HL-60 (cell line): ENCODE data around the gene HOATZ.
A peak's percentile ranks its signal among the peaks of the same experiment; 100 is the strongest.

Experiments
- DNase-seq, 2 experiments: peaks; one replicate each; pipeline ENCODE4 v3.0.0-alpha.2; 2010 to 2020; ENCODE audit warnings: low read depth in 1 of 2, low spot score in 1 of 2
- H3K27ac ChIP-seq: fragments of 250-450 bp; sonication (Bioruptor Pico); replicated peaks from 2 replicates; pipeline ENCODE4 v1.5.1; 2020; ENCODE audit warnings: mild to moderate bottlenecking, moderate library complexity
- H3K27me3 ChIP-seq: fragments of 250-450 bp; sonication (Bioruptor Pico); 2 replicates; pipeline ENCODE4 v1.5.1; 2021; ENCODE audit warnings: mild to moderate bottlenecking, moderate library complexity; ENCODE audit not compliant: insufficient read depth, poor library complexity, severe bottlenecking
- H3K4me3 ChIP-seq: replicated peaks from 2 replicates; pipeline ENCODE4 v1.5.1; 2011; ENCODE audit warnings: mild to moderate bottlenecking, control low read depth, low read length; ENCODE audit not compliant: insufficient read depth
- GABPA ChIP-seq: IDR thresholded peaks from 2 replicates; pipeline ENCODE4 v1.6.1; 2012; ENCODE audit warnings: low read depth
- POLR2AphosphoS5 ChIP-seq: IDR thresholded peaks from 2 replicates; pipeline ENCODE4 v1.6.1; 2012; ENCODE audit warnings: low read depth
- SPI1 ChIP-seq: IDR thresholded peaks from 2 replicates; pipeline ENCODE4 v1.6.1; 2012; ENCODE audit warnings: low read depth, mild to moderate bottlenecking, borderline replicate concordance
- TF ChIP-seq, protein P1 (sequence below): IDR thresholded peaks from 2 replicates; pipeline ENCODE4 v1.6.1; 2012; ENCODE audit warnings: low read depth; ENCODE audit not compliant: insufficient replicate concordance
- TF ChIP-seq, protein P2 (sequence below): IDR thresholded peaks from one replicate; pipeline ENCODE4 v1.5.1; 2011; ENCODE audit warnings: low read length, control low read depth, inconsistent platforms; ENCODE audit not compliant: insufficient read depth

Gene HOATZ

DNA sequence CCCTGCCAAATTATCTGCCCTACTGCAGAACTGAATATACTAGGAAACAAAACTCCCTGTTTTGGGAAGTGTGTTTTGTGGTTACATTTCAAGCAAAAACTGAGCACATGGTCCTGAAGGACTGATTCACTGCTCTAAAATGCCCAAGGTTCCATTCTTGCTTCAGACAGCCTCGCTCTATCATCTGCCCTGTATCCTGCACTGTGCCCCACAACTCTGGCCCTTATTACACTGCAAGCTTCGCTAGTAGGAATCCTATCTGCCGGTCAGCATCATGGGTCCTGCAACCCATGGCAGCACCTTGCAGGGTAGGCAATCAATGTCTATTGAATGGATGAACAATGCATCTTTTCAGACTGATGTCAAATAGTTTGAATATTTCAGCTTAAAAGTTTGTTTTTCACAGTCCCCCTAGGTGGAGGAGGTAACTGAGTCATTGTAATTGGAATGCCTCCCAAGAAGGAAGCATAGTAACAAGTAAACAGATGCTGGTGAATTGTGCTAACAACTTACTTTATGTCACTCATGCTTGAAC lies 47.3 kb downstream of the HOATZ start:
- Histone ChIP-seq H3K4me3 (no peak overlapping the region), H3K27me3 (no peaks in the 10 kb centered on the region), H3K27ac (no peak overlapping the region)
- DNase-seq: no peak
- TF ChIP-seq POLR2AphosphoS5: no peak
- no peak for TF ChIP-seq SPI1
- TF ChIP-seq, protein P1, sequence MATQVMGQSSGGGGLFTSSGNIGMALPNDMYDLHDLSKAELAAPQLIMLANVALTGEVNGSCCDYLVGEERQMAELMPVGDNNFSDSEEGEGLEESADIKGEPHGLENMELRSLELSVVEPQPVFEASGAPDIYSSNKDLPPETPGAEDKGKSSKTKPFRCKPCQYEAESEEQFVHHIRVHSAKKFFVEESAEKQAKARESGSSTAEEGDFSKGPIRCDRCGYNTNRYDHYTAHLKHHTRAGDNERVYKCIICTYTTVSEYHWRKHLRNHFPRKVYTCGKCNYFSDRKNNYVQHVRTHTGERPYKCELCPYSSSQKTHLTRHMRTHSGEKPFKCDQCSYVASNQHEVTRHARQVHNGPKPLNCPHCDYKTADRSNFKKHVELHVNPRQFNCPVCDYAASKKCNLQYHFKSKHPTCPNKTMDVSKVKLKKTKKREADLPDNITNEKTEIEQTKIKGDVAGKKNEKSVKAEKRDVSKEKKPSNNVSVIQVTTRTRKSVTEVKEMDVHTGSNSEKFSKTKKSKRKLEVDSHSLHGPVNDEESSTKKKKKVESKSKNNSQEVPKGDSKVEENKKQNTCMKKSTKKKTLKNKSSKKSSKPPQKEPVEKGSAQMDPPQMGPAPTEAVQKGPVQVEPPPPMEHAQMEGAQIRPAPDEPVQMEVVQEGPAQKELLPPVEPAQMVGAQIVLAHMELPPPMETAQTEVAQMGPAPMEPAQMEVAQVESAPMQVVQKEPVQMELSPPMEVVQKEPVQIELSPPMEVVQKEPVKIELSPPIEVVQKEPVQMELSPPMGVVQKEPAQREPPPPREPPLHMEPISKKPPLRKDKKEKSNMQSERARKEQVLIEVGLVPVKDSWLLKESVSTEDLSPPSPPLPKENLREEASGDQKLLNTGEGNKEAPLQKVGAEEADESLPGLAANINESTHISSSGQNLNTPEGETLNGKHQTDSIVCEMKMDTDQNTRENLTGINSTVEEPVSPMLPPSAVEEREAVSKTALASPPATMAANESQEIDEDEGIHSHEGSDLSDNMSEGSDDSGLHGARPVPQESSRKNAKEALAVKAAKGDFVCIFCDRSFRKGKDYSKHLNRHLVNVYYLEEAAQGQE: no peak
- no peak for TF ChIP-seq GABPA
- TF ChIP-seq, protein P2, sequence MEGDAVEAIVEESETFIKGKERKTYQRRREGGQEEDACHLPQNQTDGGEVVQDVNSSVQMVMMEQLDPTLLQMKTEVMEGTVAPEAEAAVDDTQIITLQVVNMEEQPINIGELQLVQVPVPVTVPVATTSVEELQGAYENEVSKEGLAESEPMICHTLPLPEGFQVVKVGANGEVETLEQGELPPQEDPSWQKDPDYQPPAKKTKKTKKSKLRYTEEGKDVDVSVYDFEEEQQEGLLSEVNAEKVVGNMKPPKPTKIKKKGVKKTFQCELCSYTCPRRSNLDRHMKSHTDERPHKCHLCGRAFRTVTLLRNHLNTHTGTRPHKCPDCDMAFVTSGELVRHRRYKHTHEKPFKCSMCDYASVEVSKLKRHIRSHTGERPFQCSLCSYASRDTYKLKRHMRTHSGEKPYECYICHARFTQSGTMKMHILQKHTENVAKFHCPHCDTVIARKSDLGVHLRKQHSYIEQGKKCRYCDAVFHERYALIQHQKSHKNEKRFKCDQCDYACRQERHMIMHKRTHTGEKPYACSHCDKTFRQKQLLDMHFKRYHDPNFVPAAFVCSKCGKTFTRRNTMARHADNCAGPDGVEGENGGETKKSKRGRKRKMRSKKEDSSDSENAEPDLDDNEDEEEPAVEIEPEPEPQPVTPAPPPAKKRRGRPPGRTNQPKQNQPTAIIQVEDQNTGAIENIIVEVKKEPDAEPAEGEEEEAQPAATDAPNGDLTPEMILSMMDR: no peak

GRCh38 chr11:111562692-111563389 lies 48.3 kb downstream of the HOATZ start:
- Histone ChIP-seq H3K27me3 (no peaks in the 10 kb centered on the region), H3K4me3 (no peak overlapping the region), H3K27ac (no peak overlapping the region)
- no peak for DNase-seq
- no peak for TF ChIP-seq GABPA
- TF ChIP-seq POLR2AphosphoS5: no peak
- TF ChIP-seq, protein P1: no peak
- no peak for TF ChIP-seq SPI1
- TF ChIP-seq, protein P2: no peak

- no peaks in the 10 kb centered on the region for H3K27me3 ChIP-seq
- peak; percentile 39 to 60 for DNase-seq
- H3K4me3 ChIP-seq: no peak overlapping the region
- TF ChIP-seq POLR2AphosphoS5 (no peak), GABPA (no peak), SPI1 (no peak)
- TF ChIP-seq, protein P2: peak; percentile 65
- TF ChIP-seq, protein P1: no peak
- no peak overlapping the region for H3K27ac ChIP-seq
Observed at GRCh38 chr11:111565114-111565720, 50.6 kb downstream of the HOATZ start.
